Peyer's patch (tissue), 4 donors: ENCODE data around the gene RPS6KB1.

Experiments
- POLR2A ChIP-seq, 2 donors: fragments of 450-650 bp; IDR thresholded peaks; one replicate each; pipeline ENCODE4 v1.5.1; 2017; ENCODE audit warnings: antibody characterized with exemption in 2 of 2, mild to moderate bottlenecking in 2 of 2, moderate library complexity in 2 of 2
- TF ChIP-seq, protein P1 (sequence below), 6 experiments: fragments of 450-650 bp in 4 of 6; fragments of 200-600 bp in 2 of 6; sonication (generic) in 1 of 6; IDR thresholded peaks; one replicate each; pipeline ENCODE4 v1.5.1; 2017 to 2019; ENCODE audit warnings: antibody characterized with exemption in 6 of 6, mild to moderate bottlenecking in 3 of 6, moderate library complexity in 1 of 6

DNA sequence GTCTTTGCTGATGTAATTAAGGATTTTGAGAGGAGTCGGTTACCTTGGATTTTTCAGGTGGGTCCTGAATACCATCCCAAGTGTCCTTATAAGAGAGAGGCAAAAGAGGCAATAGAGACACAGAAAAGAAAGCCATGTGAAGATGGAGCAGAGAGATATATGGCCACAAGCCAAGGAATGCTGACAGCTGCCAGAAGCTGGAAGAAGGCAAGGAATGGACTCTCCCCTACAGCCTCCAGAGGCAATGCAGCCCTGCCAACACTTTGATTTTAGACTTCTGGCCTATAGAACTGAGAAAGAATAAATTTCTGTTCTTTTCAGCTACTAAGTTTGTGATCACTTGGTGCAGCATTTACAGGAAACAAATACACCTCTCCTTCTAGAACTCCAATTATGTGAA lies 79.9 kb downstream of the RPS6KB1 start:
- TF ChIP-seq, protein P1, sequence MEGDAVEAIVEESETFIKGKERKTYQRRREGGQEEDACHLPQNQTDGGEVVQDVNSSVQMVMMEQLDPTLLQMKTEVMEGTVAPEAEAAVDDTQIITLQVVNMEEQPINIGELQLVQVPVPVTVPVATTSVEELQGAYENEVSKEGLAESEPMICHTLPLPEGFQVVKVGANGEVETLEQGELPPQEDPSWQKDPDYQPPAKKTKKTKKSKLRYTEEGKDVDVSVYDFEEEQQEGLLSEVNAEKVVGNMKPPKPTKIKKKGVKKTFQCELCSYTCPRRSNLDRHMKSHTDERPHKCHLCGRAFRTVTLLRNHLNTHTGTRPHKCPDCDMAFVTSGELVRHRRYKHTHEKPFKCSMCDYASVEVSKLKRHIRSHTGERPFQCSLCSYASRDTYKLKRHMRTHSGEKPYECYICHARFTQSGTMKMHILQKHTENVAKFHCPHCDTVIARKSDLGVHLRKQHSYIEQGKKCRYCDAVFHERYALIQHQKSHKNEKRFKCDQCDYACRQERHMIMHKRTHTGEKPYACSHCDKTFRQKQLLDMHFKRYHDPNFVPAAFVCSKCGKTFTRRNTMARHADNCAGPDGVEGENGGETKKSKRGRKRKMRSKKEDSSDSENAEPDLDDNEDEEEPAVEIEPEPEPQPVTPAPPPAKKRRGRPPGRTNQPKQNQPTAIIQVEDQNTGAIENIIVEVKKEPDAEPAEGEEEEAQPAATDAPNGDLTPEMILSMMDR (IDR thresholded peaks at IDR 0.05), result no peak
- TF ChIP-seq POLR2A (IDR thresholded peaks at IDR 0.05), result no peak
